Uterus (tissue), 4 donors: Measurements from ENCODE around the gene DCC. TPM values are rescaled to one million over a fixed set of nuclear protein-coding genes. Genes with fewer than 3 reads are reported as not detected.

ENCODE experiments used
- DNase-seq, 2 donors: peaks; one replicate each; pipeline ENCODE4 v3.0.0-alpha.2; 2019 to 2020
- H3K27ac ChIP-seq, 2 donors: fragments of 200-600 bp; sonication (generic); 1 replicate in 1 of 2; 2 replicates in 1 of 2; pipeline ENCODE4 v1.5.1; 2016 to 2018
- H3K27me3 ChIP-seq, 2 donors: fragments of 200-600 bp; sonication (generic); one replicate each; pipeline ENCODE4 v1.5.1; 2018 to 2019; ENCODE audit warnings: control low read depth in 1 of 2
- H3K36me3 ChIP-seq, 2 donors: fragments of 200-600 bp; sonication (generic); one replicate each; pipeline ENCODE4 v1.5.1; 2019; ENCODE audit warnings: control low read depth in 1 of 2
- H3K4me1 ChIP-seq, 2 donors: fragments of 200-600 bp; sonication (generic); one replicate each; pipeline ENCODE4 v1.5.1; 2018 to 2019; ENCODE audit warnings: control low read depth in 1 of 2
- H3K4me3 ChIP-seq, 2 donors: fragments of 200-600 bp; sonication (generic); 1 replicate in 1 of 2; 2 replicates in 1 of 2; pipeline ENCODE4 v1.5.1; 2018 to 2019; ENCODE audit warnings: mild to moderate bottlenecking in 1 of 2
- H3K9me3 ChIP-seq, 2 donors: fragments of 200-600 bp; sonication (generic); one replicate each; pipeline ENCODE4 v1.5.1; 2019; ENCODE audit warnings: control low read depth in 1 of 2
- CTCF ChIP-seq, 4 experiments: fragments of 200-600 bp in 2 of 4; fragments of 450-650 bp in 2 of 4; sonication (generic) in 2 of 4; IDR thresholded peaks; one replicate each; pipeline ENCODE4 v1.5.1; 2016 to 2019; ENCODE audit warnings: antibody characterized with exemption in 4 of 4, mild to moderate bottlenecking in 2 of 4, moderate library complexity in 1 of 4
- POLR2A ChIP-seq, 2 donors: fragments of 450-650 bp; IDR thresholded peaks; one replicate each; pipeline ENCODE4 v1.6.1; 2016; ENCODE audit warnings: antibody characterized with exemption in 2 of 2, mild to moderate bottlenecking in 1 of 2, moderate library complexity in 1 of 2
- intact Hi-C: fragments of 100-400 bp; cut with DNase I; formaldehyde crosslinking; loops from one replicate; pipeline ENCODE4 v1.15.1; 2023; ENCODE audit warnings: low total_unique reads
- total RNA-seq, 4 donors: library from RNA; depleted of rRNA in 3 of 4; stranded (reverse); fragments of >200 nt in 3 of 4; gene quantifications; one replicate each; pipeline versions ENCODE4 v1.1.0 to v1.2.4, GENCODE V29; 2014 to 2023
- donor health status: DM: yes; HTN: yes; CAD: no.

The DCC gene
- total RNA-seq, 4 donors from 2014 or later = 0.40 to 3.2 TPM; not detected in 2

GRCh38 chr18:52475325-52475724 lies 135.3 kb downstream of the DCC start:
- Histone ChIP-seq H3K4me1 (no peaks in the 10 kb centered on the region), H3K27ac (no peak overlapping the region), H3K4me3 (no peak overlapping the region), H3K9me3 (no peaks in the 10 kb centered on the region), H3K36me3 (no peaks in the 10 kb centered on the region), H3K27me3 (no peaks in the 10 kb centered on the region)
- intact Hi-C loops = no loop called here
- no peak for DNase-seq
- no peak for TF ChIP-seq POLR2A (IDR thresholded peaks at IDR 0.05)
- no peak for TF ChIP-seq CTCF (IDR thresholded peaks at IDR 0.05)

DNA sequence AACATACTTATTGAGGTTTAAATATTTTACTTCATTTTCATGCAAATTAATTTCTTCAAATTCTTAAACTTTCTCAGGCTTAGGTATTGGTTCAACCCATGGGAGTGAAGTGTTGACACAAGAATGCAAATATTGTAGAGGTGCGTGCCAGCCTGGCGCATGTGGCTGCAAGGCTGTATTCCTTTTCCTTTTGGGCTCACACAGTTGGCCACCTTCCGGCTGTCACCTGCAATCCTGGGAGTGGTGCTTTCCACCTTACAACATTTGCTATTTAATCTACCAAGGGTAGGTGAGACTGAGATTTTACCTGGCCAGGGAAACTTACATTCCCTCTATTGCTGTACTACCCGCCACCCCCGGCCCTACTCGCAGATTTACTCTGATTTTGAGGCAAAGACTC lies 141.1 kb downstream of the DCC start:
- H3K4me3 ChIP-seq = no peak overlapping the region
- no peaks in the 10 kb centered on the region for H3K27me3 ChIP-seq
- DNase-seq = no peak
- no peak for TF ChIP-seq POLR2A (IDR thresholded peaks at IDR 0.05)
- TF ChIP-seq CTCF (IDR thresholded peaks at IDR 0.05) = no peak
- no peaks in the 10 kb centered on the region for H3K36me3 ChIP-seq
- no peaks in the 10 kb centered on the region for H3K9me3 ChIP-seq
- intact Hi-C loops = no loop called here
- no peaks in the 10 kb centered on the region for H3K4me1 ChIP-seq
- H3K27ac ChIP-seq = no peak overlapping the region

DNA sequence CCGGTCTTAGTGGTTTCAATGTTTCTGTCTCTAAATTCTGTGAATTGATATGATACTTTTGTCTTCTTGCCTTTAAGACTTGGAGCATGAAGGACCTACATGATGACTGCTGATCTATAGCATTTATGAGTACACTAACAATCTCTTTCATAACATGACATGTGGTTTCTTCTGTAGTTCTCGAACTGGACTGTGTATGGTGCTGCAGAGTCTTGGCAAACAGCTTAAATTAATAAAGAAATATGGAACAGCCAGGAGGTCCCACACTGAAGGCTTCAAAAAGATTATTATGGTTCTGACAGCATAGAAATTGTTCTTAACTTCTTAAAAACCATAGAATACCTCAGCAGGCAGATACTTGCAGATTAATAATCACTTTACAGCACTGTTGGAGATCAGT lies 145.0 kb downstream of the DCC start:
- Histone ChIP-seq H3K4me1 (no peaks in the 10 kb centered on the region), H3K27me3 (no peaks in the 10 kb centered on the region), H3K9me3 (no peaks in the 10 kb centered on the region), H3K4me3 (no peak overlapping the region), H3K36me3 (no peaks in the 10 kb centered on the region), H3K27ac (no peak overlapping the region)
- intact Hi-C loops = no loop called here
- TF ChIP-seq CTCF (IDR thresholded peaks at IDR 0.05) (no peak), POLR2A (IDR thresholded peaks at IDR 0.05) (no peak)
- no peak for DNase-seq

DNA sequence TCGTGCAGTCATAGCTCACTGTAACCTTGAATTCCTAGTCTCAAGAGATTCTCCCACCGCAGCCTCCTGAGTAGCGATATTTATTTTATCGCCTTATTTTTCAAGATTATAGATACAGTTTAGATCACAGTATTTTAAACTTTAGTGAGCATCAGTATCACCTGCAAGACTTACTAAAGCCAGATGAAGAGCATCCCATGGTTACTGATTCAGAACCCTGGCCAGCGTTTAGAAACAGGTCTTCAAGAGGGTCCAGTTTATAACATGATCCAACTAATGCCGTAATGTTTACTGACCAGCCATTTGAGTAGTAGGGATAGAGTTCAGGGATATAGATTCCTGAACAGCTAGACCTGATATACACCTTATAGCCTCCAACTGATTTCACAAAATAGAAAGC lies 146.1 kb downstream of the DCC start:
- no peaks in the 10 kb centered on the region for H3K27me3 ChIP-seq
- no peak overlapping the region for H3K4me3 ChIP-seq
- intact Hi-C loops = no loop called here
- no peak overlapping the region for H3K27ac ChIP-seq
- no peaks in the 10 kb centered on the region for H3K4me1 ChIP-seq
- no peak for DNase-seq
- no peaks in the 10 kb centered on the region for H3K9me3 ChIP-seq
- H3K36me3 ChIP-seq = no peaks in the 10 kb centered on the region
- no peak for TF ChIP-seq CTCF (IDR thresholded peaks at IDR 0.05)
- TF ChIP-seq POLR2A (IDR thresholded peaks at IDR 0.05) = no peak

- Histone ChIP-seq H3K27me3 (no peaks in the 10 kb centered on the region), H3K9me3 (peaks cover 0 to 2% of the 10 kb centered on the region in 2 donors), H3K27ac (no peak overlapping the region), H3K4me3 (no peak overlapping the region), H3K4me1 (no peaks in the 10 kb centered on the region), H3K36me3 (no peaks in the 10 kb centered on the region)
- DNase-seq = no peak
- TF ChIP-seq POLR2A (IDR thresholded peaks at IDR 0.05) = no peak
- TF ChIP-seq CTCF (IDR thresholded peaks at IDR 0.05) = no peak
- intact Hi-C loops = no loop called here
Observed at GRCh38 chr18:52489396-52490306, 149.7 kb downstream of the DCC start.
